GM12874 (cell line): Measurements from ENCODE around the gene RNF11.
A peak's percentile ranks its signal among the peaks of the same experiment; 100 is the strongest.

Experiments used
- TF ChIP-seq, protein P1 (sequence below): IDR thresholded peaks from 2 replicates; pipeline ENCODE4 v1.5.1; 2011; ENCODE audit warnings: low read depth, mild to moderate bottlenecking, control low read depth, low read length, moderate library complexity; ENCODE audit not compliant: insufficient read depth

RNF11 gene

DNA sequence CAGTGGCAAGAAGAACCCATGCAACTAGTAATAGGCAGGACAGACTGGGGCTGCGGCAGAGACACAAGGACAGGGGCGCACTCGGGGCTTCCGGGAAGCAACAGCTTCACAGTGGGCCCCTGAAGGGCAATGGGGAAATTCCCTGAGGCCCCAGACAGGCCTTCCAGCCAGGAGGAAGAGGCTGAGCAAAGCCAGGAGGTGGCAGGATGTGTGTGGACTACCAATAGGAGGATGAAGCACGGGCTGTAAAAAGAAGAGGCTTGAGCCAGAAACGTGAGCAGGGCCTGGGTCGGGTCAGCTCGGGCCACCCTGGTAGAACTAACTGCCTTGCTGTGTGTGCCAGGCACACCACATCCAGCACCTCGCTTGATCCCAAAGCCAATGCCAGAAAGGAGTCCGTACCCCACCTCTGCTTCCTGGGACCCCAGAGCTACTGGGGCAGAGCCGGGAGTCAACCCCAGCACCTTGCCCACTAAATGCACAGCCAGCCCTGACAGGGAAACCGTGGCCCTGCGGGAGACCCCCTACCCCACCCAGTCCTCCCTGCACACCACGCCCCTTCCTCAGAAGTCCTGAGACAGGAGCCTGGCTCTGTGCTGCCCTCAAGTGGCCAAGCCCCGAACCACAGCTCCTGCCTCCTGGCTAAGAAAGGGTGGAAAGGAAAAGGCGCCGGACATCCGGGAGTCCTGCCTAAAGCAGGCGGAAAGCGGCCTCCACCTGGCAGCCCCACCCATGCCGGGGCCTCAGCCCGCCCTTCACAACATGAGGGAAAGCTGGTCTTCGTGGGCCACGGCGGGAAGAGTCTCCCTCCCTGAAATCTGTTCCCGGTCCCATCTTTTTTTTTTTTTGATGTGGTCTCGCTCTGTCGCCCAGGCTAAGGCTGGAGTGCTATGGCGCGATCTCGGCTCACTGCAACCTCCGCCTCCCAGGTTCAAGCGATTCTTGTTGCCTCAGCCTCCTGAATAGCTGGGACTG, 60.6 kb downstream of the RNF11 start:
- TF ChIP-seq, protein P1, sequence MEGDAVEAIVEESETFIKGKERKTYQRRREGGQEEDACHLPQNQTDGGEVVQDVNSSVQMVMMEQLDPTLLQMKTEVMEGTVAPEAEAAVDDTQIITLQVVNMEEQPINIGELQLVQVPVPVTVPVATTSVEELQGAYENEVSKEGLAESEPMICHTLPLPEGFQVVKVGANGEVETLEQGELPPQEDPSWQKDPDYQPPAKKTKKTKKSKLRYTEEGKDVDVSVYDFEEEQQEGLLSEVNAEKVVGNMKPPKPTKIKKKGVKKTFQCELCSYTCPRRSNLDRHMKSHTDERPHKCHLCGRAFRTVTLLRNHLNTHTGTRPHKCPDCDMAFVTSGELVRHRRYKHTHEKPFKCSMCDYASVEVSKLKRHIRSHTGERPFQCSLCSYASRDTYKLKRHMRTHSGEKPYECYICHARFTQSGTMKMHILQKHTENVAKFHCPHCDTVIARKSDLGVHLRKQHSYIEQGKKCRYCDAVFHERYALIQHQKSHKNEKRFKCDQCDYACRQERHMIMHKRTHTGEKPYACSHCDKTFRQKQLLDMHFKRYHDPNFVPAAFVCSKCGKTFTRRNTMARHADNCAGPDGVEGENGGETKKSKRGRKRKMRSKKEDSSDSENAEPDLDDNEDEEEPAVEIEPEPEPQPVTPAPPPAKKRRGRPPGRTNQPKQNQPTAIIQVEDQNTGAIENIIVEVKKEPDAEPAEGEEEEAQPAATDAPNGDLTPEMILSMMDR: peak; percentile 95

DNA sequence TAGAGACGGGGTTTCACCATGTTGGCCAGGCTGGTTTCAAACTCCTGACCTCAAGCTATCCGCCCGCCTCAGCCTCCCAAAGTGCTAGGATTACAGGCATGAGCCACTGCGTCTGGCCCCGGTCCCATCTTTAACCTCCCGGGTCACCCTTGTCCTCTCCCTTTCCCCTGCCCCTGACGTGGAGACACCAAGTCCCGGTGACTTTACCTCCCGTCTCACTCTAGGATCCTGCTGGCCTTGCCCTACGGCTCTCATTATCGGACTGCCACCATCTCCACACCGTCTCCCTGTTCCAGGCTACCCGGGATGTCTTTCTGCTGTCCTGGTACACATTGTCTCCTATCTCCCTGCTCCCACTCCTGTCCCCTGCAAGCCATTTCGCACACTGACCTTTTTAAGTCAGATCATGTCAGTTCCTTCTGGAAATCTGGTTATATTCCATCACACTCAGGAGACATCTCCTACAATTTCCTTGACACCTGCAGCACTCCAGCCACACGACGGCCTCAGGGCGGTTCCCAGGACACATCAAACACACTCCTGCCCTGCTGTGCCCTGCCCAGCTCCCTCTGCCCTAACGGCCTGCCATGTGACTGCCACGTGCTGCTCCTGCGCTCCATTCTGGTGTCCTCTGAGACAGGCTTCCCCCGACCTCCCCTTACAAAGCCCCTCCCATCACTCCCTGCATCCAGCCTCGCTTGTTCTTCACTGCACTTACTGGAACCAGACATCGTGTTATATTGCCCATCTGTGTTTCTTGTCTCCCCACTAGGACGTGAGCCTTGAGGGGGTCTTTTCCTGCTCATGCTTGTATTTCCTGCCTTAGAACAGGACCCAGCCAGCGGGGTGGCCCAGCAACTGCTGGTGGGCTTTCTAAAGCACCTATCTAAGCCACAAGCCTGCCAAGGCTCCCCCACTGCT, 61.6 kb downstream of the RNF11 start:
- TF ChIP-seq, protein P1: no peak

DNA sequence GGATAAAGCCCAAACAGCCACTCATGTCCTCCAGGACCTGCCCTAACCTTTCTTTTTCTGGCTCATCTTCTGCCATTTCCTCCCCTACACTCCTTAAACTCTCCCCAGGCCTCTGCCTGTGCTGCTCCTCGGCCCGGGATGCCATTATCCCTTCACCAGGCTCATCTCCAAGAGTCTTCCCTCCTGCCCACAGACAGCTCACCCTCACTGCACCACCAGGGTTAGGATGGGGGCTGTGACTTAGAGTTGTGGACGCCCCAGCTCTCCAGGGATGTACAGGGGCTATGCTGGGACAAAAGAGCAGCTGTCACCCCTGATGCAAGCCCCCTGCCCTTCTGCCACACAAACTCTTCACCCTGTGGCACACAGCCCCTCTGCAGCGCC, 62.2 kb downstream of the RNF11 start:
- TF ChIP-seq, protein P1: no peak

DNA sequence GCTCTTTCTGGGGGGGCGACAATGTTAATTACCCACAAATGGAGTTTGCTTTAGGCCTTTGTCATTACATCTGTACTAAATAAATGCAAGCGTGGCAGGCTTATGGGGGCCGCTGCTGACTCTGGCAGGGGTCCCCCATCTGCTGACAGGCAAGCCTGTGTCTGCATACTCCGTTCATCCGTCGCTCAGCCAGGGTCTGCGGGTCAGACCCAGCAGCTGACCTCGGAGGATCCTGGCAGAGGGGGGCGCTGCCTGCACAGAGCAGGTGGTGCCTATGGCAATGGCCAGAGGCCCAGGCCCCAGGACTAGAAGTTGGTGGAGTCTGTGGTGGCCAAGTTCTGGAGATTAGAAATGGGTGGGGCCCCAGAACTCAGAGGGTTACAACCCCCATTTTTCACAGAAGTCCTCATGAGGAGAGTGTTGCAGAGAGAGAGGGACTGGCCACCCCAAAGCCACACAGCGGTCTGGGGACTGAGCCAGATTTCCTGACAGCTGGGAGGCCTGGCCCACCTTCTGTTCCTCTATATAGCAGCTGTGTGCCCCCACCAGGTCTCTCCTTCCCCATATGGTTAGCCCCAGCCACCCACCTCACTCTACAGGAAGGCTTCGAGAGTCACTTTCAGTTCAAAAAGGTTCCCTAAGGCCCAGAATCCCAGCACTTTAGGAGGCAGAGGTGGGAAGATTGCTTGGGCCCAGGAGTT, 63.3 kb downstream of the RNF11 start:
- TF ChIP-seq, protein P1: no peak

DNA sequence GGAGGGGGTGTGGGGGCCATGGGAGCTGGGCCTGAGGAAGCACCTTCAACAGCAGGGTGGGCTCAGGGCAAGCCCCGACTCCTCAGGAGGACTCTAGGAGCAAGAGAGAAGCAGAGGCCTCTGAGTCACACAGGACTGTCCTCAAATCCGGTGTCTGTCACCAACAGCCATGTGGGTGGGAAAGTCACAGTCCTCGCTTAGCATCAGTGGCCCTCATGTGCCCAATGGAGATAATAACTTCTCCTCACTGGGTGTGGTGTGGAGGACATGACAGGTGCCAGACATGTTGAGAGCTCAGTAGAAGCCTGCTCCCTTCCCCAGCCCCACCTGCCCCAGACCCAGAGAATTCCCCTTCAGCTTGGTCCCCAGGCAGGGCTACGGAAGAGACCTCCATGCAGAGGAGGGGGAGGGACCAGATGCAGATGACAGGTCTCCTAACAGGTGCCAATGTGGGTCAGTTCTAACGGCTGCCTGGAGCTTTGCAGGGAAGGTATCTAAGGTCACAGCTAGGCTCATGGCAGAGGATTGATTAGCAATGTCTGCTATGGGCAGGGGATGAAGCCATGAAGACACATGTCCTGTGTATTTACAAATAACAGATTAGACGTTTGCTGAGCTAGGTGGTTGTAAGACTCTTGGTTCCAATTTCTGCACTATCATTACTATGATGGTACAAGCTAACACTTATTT, 64.1 kb downstream of the RNF11 start:
- TF ChIP-seq, protein P1: no peak

DNA sequence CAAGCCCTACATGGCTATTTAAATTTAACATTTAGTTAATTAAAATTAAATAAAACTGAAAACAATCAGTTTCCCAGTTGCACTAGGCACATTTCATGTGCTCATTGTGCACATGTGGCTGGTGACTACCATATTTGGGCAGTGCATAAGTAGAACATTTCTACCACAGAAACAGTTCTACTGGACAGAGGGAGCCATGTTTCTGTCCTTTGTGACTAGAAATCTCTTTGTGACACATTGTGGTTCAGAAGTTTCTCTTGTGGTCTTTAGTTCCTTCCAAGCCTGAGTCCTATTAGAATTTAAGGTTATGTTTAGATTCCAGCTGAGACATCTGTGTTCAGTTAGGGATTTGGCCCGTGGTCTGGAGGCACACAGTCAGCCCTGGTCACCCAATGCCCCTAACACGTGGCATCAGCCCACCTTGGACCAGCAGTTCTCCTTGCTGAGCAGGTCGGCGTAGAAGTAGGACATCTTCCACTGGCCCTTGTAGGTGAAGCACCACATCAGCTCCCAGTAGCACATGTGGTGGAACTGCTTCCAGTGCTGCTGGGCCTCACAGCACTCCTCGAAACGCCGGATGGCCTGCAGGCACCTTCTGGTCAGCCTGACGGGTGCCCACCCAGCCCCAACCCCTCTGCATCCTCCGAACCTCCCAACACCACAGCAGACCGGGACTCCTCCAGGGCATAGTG, 65.2 kb downstream of the RNF11 start:
- TF ChIP-seq, protein P1: no peak
